K562 (cell line): ENCODE measurements around the gene BLCAP.

ENCODE experiments used
- DIDO1 ChIP-seq: fragments of 450-650 bp; IDR thresholded peaks from 2 replicates; pipeline ENCODE4 v1.6.1; 2016; ENCODE audit warnings: low read depth, missing biosample characterization, missing genetic modification characterization
- FOXA3 ChIP-seq, 2 experiments: fragments of 450-650 bp in 1 of 2; sonication (generic) in 1 of 2; formaldehyde crosslinking; IDR thresholded peaks in 1 of 2; conservative IDR thresholded peaks in 1 of 2; 2 replicates each; pipeline versions ENCODE4 v1.4.0 to v1.8.0; 2020 to 2022; ENCODE audit warnings: mild to moderate bottlenecking in 2 of 2, missing genetic modification reagents in 1 of 2
- JUN ChIP-seq, 2 experiments: sonication (generic) in 1 of 2; formaldehyde crosslinking in 1 of 2; IDR thresholded peaks; 2 replicates each; pipeline versions ENCODE4 v1.6.1 to v1.8.0; 2012 to 2022; ENCODE audit warnings: borderline replicate concordance in 2 of 2, mild to moderate bottlenecking in 2 of 2, improper control_type of control experiment in 1 of 2, low read depth in 1 of 2, low read length in 1 of 2, missing genetic modification reagents in 1 of 2
- RFX5 ChIP-seq: IDR thresholded peaks from 2 replicates; pipeline ENCODE4 v1.6.1; 2011; ENCODE audit warnings: low read depth, mild to moderate bottlenecking, improper control_type of control experiment, low read length
- TF ChIP-seq, protein P1 (sequence below): sonication (generic); formaldehyde crosslinking; IDR thresholded peaks from 2 replicates; pipeline ENCODE4 v1.8.1; 2022; ENCODE audit warnings: missing genetic modification reagents
- TF ChIP-seq, protein P2 (sequence below), 3 experiments: IDR thresholded peaks in 2 of 3; conservative IDR thresholded peaks in 1 of 3; 2 replicates each; pipeline ENCODE4 v1.5.1; 2011 to 2012; ENCODE audit warnings: low read length in 3 of 3, mild to moderate bottlenecking in 3 of 3, control low read depth in 2 of 3, improper control_type of control experiment in 1 of 3, inconsistent platforms in 1 of 3, low read depth in 1 of 3, mixed read lengths in 1 of 3, moderate library complexity in 1 of 3; ENCODE audit not compliant: insufficient read depth in 2 of 3

DNA sequence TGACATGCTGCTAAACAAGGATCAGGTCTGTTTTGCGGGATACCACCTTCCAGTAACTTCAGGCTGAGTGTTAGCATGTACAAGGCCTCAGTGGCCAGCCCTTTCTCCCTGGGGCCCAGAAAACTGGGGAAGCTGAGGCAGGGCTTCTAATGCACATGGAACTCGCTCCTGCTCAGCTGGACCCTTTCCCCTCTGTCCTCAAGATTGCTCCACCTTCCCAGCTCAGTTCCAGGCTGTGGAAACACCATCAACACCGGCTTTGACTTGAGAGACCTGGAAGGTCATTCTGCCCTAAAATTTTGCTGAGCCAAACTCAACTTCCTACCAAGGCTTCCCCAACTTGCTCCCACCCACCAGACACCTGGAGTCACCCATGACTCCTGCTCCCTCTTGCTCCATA, 4.2 kb upstream of the BLCAP start:
- TF ChIP-seq RFX5, result no peak
- TF ChIP-seq DIDO1, result no peak
- TF ChIP-seq, protein P1, sequence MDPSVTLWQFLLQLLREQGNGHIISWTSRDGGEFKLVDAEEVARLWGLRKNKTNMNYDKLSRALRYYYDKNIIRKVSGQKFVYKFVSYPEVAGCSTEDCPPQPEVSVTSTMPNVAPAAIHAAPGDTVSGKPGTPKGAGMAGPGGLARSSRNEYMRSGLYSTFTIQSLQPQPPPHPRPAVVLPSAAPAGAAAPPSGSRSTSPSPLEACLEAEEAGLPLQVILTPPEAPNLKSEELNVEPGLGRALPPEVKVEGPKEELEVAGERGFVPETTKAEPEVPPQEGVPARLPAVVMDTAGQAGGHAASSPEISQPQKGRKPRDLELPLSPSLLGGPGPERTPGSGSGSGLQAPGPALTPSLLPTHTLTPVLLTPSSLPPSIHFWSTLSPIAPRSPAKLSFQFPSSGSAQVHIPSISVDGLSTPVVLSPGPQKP, result no peak
- no peak for TF ChIP-seq FOXA3 (CRISPR knock-in tag; conservative IDR thresholded peaks at IDR 0.05 in 1 of 2, IDR thresholded peaks at IDR 0.05 in 1 of 2)
- TF ChIP-seq, protein P2, sequence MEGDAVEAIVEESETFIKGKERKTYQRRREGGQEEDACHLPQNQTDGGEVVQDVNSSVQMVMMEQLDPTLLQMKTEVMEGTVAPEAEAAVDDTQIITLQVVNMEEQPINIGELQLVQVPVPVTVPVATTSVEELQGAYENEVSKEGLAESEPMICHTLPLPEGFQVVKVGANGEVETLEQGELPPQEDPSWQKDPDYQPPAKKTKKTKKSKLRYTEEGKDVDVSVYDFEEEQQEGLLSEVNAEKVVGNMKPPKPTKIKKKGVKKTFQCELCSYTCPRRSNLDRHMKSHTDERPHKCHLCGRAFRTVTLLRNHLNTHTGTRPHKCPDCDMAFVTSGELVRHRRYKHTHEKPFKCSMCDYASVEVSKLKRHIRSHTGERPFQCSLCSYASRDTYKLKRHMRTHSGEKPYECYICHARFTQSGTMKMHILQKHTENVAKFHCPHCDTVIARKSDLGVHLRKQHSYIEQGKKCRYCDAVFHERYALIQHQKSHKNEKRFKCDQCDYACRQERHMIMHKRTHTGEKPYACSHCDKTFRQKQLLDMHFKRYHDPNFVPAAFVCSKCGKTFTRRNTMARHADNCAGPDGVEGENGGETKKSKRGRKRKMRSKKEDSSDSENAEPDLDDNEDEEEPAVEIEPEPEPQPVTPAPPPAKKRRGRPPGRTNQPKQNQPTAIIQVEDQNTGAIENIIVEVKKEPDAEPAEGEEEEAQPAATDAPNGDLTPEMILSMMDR (IDR thresholded peaks at IDR 0.05 in 2 of 3, conservative IDR thresholded peaks at IDR 0.05 in 1 of 3; ENCODE audit: insufficient read depth in 2 of 3, low read depth in 1 of 3, low read length in 3 of 3), result no peak
- no peak for TF ChIP-seq JUN (IDR thresholded peaks at IDR 0.05; ENCODE audit: borderline replicate concordance, low read depth, low read length)
- no peak for TF ChIP-seq JUN (CRISPR knock-in tag; IDR thresholded peaks at IDR 0.05; ENCODE audit: borderline replicate concordance)
